H7 (cell line): ENCODE data around the gene CA9. TPM values are rescaled to one million over a fixed set of nuclear protein-coding genes. Genes with fewer than 3 reads are reported as not detected.

Experiments used
- DNase-seq: peaks from one replicate; pipeline ENCODE4 v3.0.0; 2012
- H3K27me3 ChIP-seq: 2 replicates; pipeline ENCODE4 v1.6.0; 2011; ENCODE audit warnings: mild to moderate bottlenecking, low read length; ENCODE audit not compliant: control insufficient read depth, insufficient read depth
- H3K36me3 ChIP-seq: replicated peaks from 2 replicates; pipeline ENCODE4 v1.5.1; 2011; ENCODE audit warnings: low read length; ENCODE audit not compliant: control insufficient read depth, insufficient read depth
- H3K4me3 ChIP-seq: 2 replicates; pipeline ENCODE4 v1.5.1; 2011; ENCODE audit warnings: low read depth, mild to moderate bottlenecking, control low read depth, low read length, moderate library complexity; ENCODE audit not compliant: insufficient read depth
- total RNA-seq: library from RNA; depleted of rRNA; stranded (reverse); fragments of >200 nt; shearing (Covaris generic); gene quantifications from 2 replicates; pipeline ENCODE4 v1.2.3, GENCODE V29; 2014

CA9 gene
- total RNA-seq, 1 experiment from 2014 or later: not detected

DNA sequence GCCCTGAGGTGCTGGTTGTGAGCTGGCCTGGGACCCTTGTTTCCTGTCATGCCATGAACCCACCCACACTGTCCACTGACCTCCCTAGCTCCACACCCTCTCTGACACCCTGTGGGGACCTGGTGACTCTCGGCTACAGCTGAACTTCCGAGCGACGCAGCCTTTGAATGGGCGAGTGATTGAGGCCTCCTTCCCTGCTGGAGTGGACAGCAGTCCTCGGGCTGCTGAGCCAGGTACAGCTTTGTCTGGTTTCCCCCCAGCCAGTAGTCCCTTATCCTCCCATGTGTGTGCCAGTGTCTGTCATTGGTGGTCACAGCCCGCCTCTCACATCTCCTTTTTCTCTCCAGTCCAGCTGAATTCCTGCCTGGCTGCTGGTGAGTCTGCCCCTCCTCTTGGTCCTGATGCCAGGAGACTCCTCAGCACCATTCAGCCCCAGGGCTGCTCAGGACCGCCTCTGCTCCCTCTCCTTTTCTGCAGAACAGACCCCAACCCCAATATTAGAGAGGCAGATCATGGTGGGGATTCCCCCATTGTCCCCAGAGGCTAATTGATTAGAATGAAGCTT is 6.1 kb downstream of the CA9 start:
- no peak for DNase-seq
- Histone ChIP-seq H3K36me3 (peaks cover 17% of the 10 kb centered on the region), H3K27me3 (peaks cover 5% of the 10 kb centered on the region), H3K4me3 (no peak overlapping the region)

DNA sequence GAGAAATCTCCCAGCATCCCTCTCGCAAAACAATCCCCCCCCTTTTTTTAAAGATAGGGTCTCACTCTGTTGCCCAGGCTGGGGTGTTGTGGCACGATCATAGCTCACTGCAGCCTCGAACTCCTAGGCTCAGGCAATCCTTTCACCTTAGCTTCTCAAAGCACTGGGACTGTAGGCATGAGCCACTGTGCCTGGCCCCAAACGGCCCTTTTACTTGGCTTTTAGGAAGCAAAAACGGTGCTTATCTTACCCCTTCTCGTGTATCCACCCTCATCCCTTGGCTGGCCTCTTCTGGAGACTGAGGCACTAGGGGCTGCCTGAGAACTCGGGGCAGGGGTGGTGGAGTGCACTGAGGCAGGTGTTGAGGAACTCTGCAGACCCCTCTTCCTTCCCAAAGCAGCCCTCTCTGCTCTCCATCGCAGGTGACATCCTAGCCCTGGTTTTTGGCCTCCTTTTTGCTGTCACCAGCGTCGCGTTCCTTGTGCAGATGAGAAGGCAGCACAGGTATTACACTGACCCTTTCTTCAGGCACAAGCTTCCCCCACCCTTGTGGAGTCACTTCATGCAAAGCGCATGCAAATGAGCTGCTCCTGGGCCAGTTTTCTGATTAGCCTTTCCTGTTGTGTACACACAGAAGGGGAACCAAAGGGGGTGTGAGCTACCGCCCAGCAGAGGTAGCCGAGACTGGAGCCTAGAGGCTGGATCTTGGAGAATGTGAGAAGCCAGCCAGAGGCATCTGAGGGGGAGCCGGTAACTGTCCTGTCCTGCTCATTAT is 6.8 kb downstream of the CA9 start:
- H3K27me3 ChIP-seq: peaks cover 5% of the 10 kb centered on the region; the same call in 1 of the 2 replicates
- peaks cover 24% of the 10 kb centered on the region for H3K36me3 ChIP-seq
- H3K4me3 ChIP-seq: no peak overlapping the region
- peak; percentile 87 for DNase-seq

- H3K4me3 ChIP-seq: no peak overlapping the region
- H3K36me3 ChIP-seq: peaks cover 30% of the 10 kb centered on the region
- peaks cover under 1% of the 10 kb centered on the region; the same call in 1 of the 2 replicates for H3K27me3 ChIP-seq
- no peak for DNase-seq
These were observed 7.7 kb downstream of the CA9 start for GRCh38 chr9:35681341-35682002.

- no peaks in the 10 kb centered on the region for H3K27me3 ChIP-seq
- no peak for DNase-seq
- H3K4me3 ChIP-seq: no peak overlapping the region
- peaks cover 30% of the 10 kb centered on the region for H3K36me3 ChIP-seq
These were observed 8.3 kb downstream of the CA9 start for GRCh38 chr9:35682051-35682450.

DNA sequence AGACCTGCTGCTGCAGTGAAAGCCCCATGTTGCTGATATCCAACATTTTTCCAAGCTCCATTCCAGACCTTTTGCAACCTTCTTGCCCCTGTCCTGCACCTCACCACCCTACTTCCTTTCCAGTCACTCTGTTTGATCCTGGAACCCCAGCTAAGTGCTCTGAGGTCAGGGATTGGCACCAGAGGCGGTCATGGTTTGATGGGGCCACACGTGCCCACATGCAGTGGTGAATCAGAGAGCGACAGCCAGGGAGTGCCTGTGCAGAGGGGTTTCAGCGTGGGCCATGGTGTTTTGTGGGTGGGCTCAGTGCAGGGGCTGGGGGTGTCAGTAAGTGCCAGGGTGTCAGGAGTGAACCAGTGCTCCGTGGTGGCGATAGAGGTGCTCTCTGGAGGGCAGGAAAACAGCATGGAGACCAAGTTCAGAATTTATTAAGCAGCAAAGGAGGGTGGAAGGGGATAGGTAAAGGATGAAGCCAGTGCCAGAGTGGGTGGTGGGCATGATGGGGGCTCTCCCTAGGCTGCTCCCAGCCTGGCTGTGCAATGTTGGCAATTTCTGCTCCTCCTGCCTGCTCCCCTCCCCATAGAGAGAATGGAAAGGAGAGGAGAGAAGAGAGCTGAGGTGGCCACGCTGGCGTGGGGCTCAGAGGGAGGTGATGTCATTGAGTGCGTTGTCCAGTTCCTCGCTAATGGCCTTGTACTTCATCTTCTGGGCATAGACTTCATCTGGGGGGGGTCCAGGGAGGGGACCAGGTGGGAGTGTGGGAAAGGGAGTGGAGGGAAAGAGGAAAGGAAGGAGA is 9.0 kb downstream of the CA9 start:
- Histone ChIP-seq H3K36me3 (peaks cover 32% of the 10 kb centered on the region), H3K27me3 (no peaks in the 10 kb centered on the region), H3K4me3 (no peak overlapping the region)
- no peak for DNase-seq

- H3K36me3 ChIP-seq: peaks cover 37% of the 10 kb centered on the region
These were observed 9.6 kb downstream of the CA9 start for GRCh38 chr9:35683323-35683722.

DNA sequence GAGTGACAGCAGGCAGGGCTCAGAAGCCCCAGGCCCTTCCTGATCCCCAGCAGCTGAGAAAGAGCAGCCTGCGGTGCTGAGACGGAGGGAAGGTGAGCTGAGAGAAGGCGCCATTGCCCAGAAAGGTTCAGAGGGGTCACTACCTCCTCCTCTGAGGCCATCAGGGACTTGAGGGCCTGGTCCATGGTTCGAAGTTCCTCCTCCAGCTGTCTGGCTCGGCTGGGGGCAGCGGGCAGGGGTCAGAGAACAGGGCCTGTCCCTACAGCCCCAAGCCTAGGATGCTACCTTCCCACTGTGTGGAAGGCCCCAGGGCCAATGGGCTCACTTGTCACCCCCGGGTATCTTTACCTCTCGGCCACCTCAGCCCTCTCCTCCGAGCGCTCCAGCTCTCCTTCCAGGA is 11.2 kb downstream of the CA9 start:
- H3K27me3 ChIP-seq: no peaks in the 10 kb centered on the region
- H3K4me3 ChIP-seq: no peak overlapping the region
- no peak for DNase-seq
- peaks cover 37% of the 10 kb centered on the region for H3K36me3 ChIP-seq

More at GRCh38 chr9:35683323-35683722, 9.6 kb downstream of the CA9 start:
- no peak for DNase-seq
- Histone ChIP-seq H3K4me3 (no peak overlapping the region), H3K27me3 (no peaks in the 10 kb centered on the region)

- H3K4me3 ChIP-seq: no peak overlapping the region
- peaks cover 37% of the 10 kb centered on the region for H3K36me3 ChIP-seq
- no peak for DNase-seq
- no peaks in the 10 kb centered on the region for H3K27me3 ChIP-seq
These were observed 11.8 kb downstream of the CA9 start for GRCh38 chr9:35685506-35685905.

GRCh38 chr9:35686222-35687203 is 12.8 kb downstream of the CA9 start:
- Histone ChIP-seq H3K27me3 (no peaks in the 10 kb centered on the region), H3K4me3 (no peak overlapping the region), H3K36me3 (peaks cover 37% of the 10 kb centered on the region)
- no peak for DNase-seq

- Histone ChIP-seq H3K4me3 (no peak overlapping the region), H3K27me3 (no peaks in the 10 kb centered on the region), H3K36me3 (peaks cover 37% of the 10 kb centered on the region)
- peak; percentile 62 for DNase-seq
These were observed 13.6 kb downstream of the CA9 start for GRCh38 chr9:35687306-35687705.

DNA sequence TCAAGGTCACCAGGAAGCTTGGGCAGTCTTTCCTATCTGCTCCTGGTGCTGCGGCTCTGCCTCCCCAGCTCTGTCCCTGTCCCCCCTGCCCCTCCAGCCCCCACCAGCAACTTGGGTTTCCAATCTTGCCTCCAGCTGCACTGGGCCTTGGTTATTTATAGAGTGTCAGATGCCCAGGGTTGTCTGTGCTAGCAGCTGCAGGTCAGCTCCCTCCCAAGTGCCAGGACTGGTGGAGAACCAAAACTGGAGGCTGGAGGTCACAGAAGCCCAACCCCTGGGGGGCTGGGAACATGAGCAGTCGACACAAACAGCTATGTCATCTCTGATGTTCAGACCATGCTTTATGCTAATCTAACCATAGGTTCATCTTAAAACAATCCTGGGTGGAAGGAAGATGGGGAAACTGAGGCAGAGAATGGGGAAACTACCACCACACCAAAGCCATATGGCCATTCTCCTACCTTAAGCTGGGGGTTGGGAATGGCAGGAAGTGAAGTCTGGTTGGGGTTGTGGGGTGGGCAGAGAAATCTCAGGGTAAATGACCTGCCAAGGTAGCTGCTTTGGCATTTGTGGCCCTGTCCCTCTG is 14.3 kb downstream of the CA9 start:
- DNase-seq: no peak
- Histone ChIP-seq H3K36me3 (peaks cover 33% of the 10 kb centered on the region), H3K4me3 (no peak overlapping the region; the same call in 1 of the 2 replicates), H3K27me3 (no peaks in the 10 kb centered on the region)

GRCh38 chr9:35688558-35689541 is 15.1 kb downstream of the CA9 start:
- H3K36me3 ChIP-seq: peaks cover 27% of the 10 kb centered on the region
- H3K27me3 ChIP-seq: no peaks in the 10 kb centered on the region
- DNase-seq: peak; percentile 41
- peak overlapping the region; percentile 92 for H3K4me3 ChIP-seq
